HFF-Myc (cell line): Measurements from ENCODE around the gene TMOD2.

Source experiments
- DNase-seq: peaks from one replicate; pipeline ENCODE4 v3.0.0-alpha.2; 2011; ENCODE audit warnings: low read depth; ENCODE audit errors: extremely low read depth
- H3K4me3 ChIP-seq: replicated peaks from 2 replicates; pipeline ENCODE4 v1.5.1; 2011; ENCODE audit warnings: low read depth, mild to moderate bottlenecking, control low read depth, low read length
- CTCF ChIP-seq: IDR thresholded peaks from 2 replicates; pipeline ENCODE4 v1.5.1; 2012; ENCODE audit warnings: mild to moderate bottlenecking, low read depth, low read length, control low read depth; ENCODE audit errors: missing control alignments

The TMOD2 gene

GRCh38 chr15:51864408-51865056 is 113.1 kb downstream of the TMOD2 start:
- DNase-seq: no peak
- no peak for TF ChIP-seq CTCF
- H3K4me3 ChIP-seq: no peak overlapping the region

GRCh38 chr15:51865317-51865716 is 113.9 kb downstream of the TMOD2 start:
- no peak for DNase-seq
- H3K4me3 ChIP-seq: no peak overlapping the region
- no peak for TF ChIP-seq CTCF
